ENCODE measurements around the gene N4BP2L2.

Gene N4BP2L2

GRCh38 chr13:32426990-32427851 lies 111.4 kb downstream of the N4BP2L2 start:
- TF ChIP-seq CTCF (IDR thresholded peaks at IDR 0.05) = no peak

- no peak for TF ChIP-seq CTCF (IDR thresholded peaks at IDR 0.05)
Observed at GRCh38 chr13:32426191-32426989, 112.2 kb downstream of the N4BP2L2 start.

GRCh38 chr13:32425158-32425557 lies 113.4 kb downstream of the N4BP2L2 start:
- no peak for TF ChIP-seq CTCF (IDR thresholded peaks at IDR 0.05)

- no peak for TF ChIP-seq CTCF (IDR thresholded peaks at IDR 0.05)
Observed at GRCh38 chr13:32423592-32423991, 115.0 kb downstream of the N4BP2L2 start.

GRCh38 chr13:32419862-32420261 lies 118.7 kb downstream of the N4BP2L2 start:
- TF ChIP-seq CTCF (IDR thresholded peaks at IDR 0.05) = no peak

GRCh38 chr13:32417995-32418394 lies 120.6 kb downstream of the N4BP2L2 start:
- no peak for TF ChIP-seq CTCF (IDR thresholded peaks at IDR 0.05)

GRCh38 chr13:32415019-32415418 lies 123.6 kb downstream of the N4BP2L2 start:
- peak; percentile 63; the same call in 1 of the 2 replicates for TF ChIP-seq CTCF (IDR thresholded peaks at IDR 0.05)
